Fibroblast of lung (primary cell): ENCODE measurements around the gene OR10G3.

Experiments
- EZH2 ChIP-seq: IDR thresholded peaks from 2 replicates; pipeline ENCODE4 v1.5.1; 2012; ENCODE audit warnings: low read length, control low read depth, mild to moderate bottlenecking; ENCODE audit errors: missing control alignments
- TF ChIP-seq, protein P1 (sequence below), 2 donors: IDR thresholded peaks in 1 of 2; conservative IDR thresholded peaks in 1 of 2; 1 replicate in 1 of 2; 2 replicates in 1 of 2; pipeline ENCODE4 v1.5.1; 2011 to 2012; ENCODE audit warnings: low read length in 2 of 2, control low read depth in 1 of 2, inconsistent platforms in 1 of 2, low read depth in 1 of 2, mild to moderate bottlenecking in 1 of 2

DNA sequence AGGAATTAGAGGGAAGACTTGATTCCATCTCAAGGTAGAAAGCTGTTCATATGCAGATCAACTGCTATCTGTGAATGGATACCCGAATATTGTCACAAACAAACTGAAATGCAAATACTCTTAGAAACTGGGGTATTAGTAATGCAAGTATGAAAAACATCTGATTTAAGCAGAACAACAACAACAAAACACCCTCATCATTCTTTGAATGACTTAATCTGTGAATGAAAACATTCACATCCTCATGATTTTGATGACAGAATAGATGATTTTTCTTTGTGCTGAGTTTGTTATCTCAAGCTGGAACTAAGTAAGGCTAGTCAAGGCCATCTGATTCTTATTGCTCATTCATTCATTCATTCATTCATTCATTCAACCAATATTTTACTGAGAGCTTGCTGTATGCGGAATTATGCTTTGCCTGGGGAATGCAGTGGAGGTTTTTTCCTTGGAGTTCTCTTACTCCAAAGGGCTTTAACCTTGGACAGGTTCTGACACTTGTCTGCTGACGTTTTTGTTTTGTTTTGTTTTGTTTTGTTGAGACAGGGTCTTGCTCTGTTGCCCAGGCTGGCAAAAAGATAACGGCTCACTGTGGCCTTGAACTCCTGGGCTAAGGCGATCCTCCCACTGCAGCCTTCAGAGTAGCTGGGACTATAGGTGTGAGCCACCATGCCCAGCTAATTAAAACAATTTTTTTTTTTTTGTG is 23.3 kb downstream of the OR10G3 start:
- TF ChIP-seq, protein P1, sequence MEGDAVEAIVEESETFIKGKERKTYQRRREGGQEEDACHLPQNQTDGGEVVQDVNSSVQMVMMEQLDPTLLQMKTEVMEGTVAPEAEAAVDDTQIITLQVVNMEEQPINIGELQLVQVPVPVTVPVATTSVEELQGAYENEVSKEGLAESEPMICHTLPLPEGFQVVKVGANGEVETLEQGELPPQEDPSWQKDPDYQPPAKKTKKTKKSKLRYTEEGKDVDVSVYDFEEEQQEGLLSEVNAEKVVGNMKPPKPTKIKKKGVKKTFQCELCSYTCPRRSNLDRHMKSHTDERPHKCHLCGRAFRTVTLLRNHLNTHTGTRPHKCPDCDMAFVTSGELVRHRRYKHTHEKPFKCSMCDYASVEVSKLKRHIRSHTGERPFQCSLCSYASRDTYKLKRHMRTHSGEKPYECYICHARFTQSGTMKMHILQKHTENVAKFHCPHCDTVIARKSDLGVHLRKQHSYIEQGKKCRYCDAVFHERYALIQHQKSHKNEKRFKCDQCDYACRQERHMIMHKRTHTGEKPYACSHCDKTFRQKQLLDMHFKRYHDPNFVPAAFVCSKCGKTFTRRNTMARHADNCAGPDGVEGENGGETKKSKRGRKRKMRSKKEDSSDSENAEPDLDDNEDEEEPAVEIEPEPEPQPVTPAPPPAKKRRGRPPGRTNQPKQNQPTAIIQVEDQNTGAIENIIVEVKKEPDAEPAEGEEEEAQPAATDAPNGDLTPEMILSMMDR (conservative IDR thresholded peaks at IDR 0.05 in 1 of 2, IDR thresholded peaks at IDR 0.05 in 1 of 2; ENCODE audit: low read depth in 1 of 2, low read length in 2 of 2): no peak
- TF ChIP-seq EZH2: no peak
